Peyer's patch (tissue), 4 donors: ENCODE data around the gene AGXT2. TPM values are rescaled to one million over a fixed set of nuclear protein-coding genes. Genes with fewer than 3 reads are reported as not detected.

ENCODE experiments used
- DNase-seq, 3 donors: peaks; one replicate each; pipeline ENCODE4 v3.0.0-alpha.2; 2017 to 2019
- H3K27ac ChIP-seq, 4 donors: fragments of 200-600 bp; sonication (generic); one replicate each; pipeline ENCODE4 v1.5.1; 2016 to 2019
- H3K27me3 ChIP-seq, 2 donors: fragments of 200-600 bp; sonication (generic); one replicate each; pipeline ENCODE4 v1.5.1; 2019
- H3K36me3 ChIP-seq, 3 donors: fragments of 200-600 bp; sonication (generic); one replicate each; pipeline ENCODE4 v1.5.1; 2016 to 2019
- H3K4me1 ChIP-seq, 4 donors: fragments of 200-600 bp; sonication (generic); one replicate each; pipeline ENCODE4 v1.5.1; 2016 to 2019
- H3K4me3 ChIP-seq, 4 donors: fragments of 200-600 bp; sonication (generic); 1 replicate in 3 of 4; 2 replicates in 1 of 4; pipeline ENCODE4 v1.5.1; 2016 to 2019; ENCODE audit warnings: mild to moderate bottlenecking in 1 of 4
- H3K9me3 ChIP-seq, 4 donors: fragments of 200-600 bp; sonication (generic); one replicate each; pipeline ENCODE4 v1.5.1; 2016 to 2019; ENCODE audit warnings: mild to moderate bottlenecking in 1 of 4
- CTCF ChIP-seq, 6 experiments: fragments of 450-650 bp in 4 of 6; fragments of 200-600 bp in 2 of 6; sonication (generic) in 1 of 6; IDR thresholded peaks; one replicate each; pipeline ENCODE4 v1.5.1; 2017 to 2019; ENCODE audit warnings: antibody characterized with exemption in 6 of 6, mild to moderate bottlenecking in 3 of 6, moderate library complexity in 1 of 6
- POLR2A ChIP-seq, 2 donors: fragments of 450-650 bp; IDR thresholded peaks; one replicate each; pipeline ENCODE4 v1.5.1; 2017; ENCODE audit warnings: antibody characterized with exemption in 2 of 2, mild to moderate bottlenecking in 2 of 2, moderate library complexity in 2 of 2
- total RNA-seq, 4 donors: library from RNA; depleted of rRNA; stranded (reverse); fragments of >200 nt; gene quantifications; one replicate each; pipeline ENCODE4 v1.1.0, GENCODE V29; 2016

AGXT2 gene
- total RNA-seq, 4 donors from 2014 or later, result 4.8 to 11.2 (median 5.5) TPM; not detected in 1

- H3K27me3 ChIP-seq, result no peaks in the 10 kb centered on the region
- no peaks in the 10 kb centered on the region for H3K36me3 ChIP-seq
- no peak overlapping the region for H3K4me3 ChIP-seq
- no peak for DNase-seq
- no peaks in the 10 kb centered on the region for H3K9me3 ChIP-seq
- no peak overlapping the region for H3K27ac ChIP-seq
- TF ChIP-seq POLR2A (IDR thresholded peaks at IDR 0.05) (no peak), CTCF (IDR thresholded peaks at IDR 0.05) (no peak)
- no peaks in the 10 kb centered on the region for H3K4me1 ChIP-seq
Measured at GRCh38 chr5:35092703-35093102, 45.0 kb upstream of the AGXT2 start.

- no peaks in the 10 kb centered on the region for H3K27me3 ChIP-seq
- H3K27ac ChIP-seq, result no peak overlapping the region
- no peak overlapping the region for H3K4me3 ChIP-seq
- DNase-seq, result no peak
- no peaks in the 10 kb centered on the region for H3K36me3 ChIP-seq
- TF ChIP-seq POLR2A (IDR thresholded peaks at IDR 0.05) (no peak), CTCF (IDR thresholded peaks at IDR 0.05) (no peak)
- no peaks in the 10 kb centered on the region for H3K9me3 ChIP-seq
- no peaks in the 10 kb centered on the region for H3K4me1 ChIP-seq
Measured at GRCh38 chr5:35091704-35092103, 44.0 kb upstream of the AGXT2 start.

- Histone ChIP-seq H3K27ac (no peak overlapping the region), H3K4me1 (no peaks in the 10 kb centered on the region), H3K27me3 (no peaks in the 10 kb centered on the region), H3K4me3 (no peak overlapping the region), H3K9me3 (no peaks in the 10 kb centered on the region), H3K36me3 (no peaks in the 10 kb centered on the region)
- TF ChIP-seq CTCF (IDR thresholded peaks at IDR 0.05) (peak; percentile 3 to 87 (median 71)), POLR2A (IDR thresholded peaks at IDR 0.05) (no peak)
- peak in 2 of 3 donors; percentile 43 to 82 for DNase-seq
Measured at GRCh38 chr5:35089334-35090314, 41.9 kb upstream of the AGXT2 start.

GRCh38 chr5:35087991-35088390 lies 40.2 kb upstream of the AGXT2 start:
- no peak for TF ChIP-seq CTCF (IDR thresholded peaks at IDR 0.05)
- TF ChIP-seq POLR2A (IDR thresholded peaks at IDR 0.05), result no peak

GRCh38 chr5:35083150-35083549 lies 35.4 kb upstream of the AGXT2 start:
- Histone ChIP-seq H3K4me3 (no peak overlapping the region), H3K4me1 (no peaks in the 10 kb centered on the region), H3K27ac (no peak overlapping the region), H3K9me3 (no peaks in the 10 kb centered on the region), H3K27me3 (no peaks in the 10 kb centered on the region), H3K36me3 (no peaks in the 10 kb centered on the region)
- TF ChIP-seq CTCF (IDR thresholded peaks at IDR 0.05) (no peak), POLR2A (IDR thresholded peaks at IDR 0.05) (no peak)
- no peak for DNase-seq

More at GRCh38 chr5:35087991-35088390, 40.2 kb upstream of the AGXT2 start:
- Histone ChIP-seq H3K9me3 (no peaks in the 10 kb centered on the region), H3K27ac (no peak overlapping the region), H3K4me1 (no peaks in the 10 kb centered on the region), H3K4me3 (no peak overlapping the region), H3K27me3 (no peaks in the 10 kb centered on the region), H3K36me3 (no peaks in the 10 kb centered on the region)
- DNase-seq, result no peak
